ENCODE data around the gene OVAAL.
"Not testable (repeated sequence)": the region's sequence is repeated elsewhere in the genome, so short reads cannot be mapped to it uniquely, and the experiment has no call there.

OVAAL gene

DNA sequence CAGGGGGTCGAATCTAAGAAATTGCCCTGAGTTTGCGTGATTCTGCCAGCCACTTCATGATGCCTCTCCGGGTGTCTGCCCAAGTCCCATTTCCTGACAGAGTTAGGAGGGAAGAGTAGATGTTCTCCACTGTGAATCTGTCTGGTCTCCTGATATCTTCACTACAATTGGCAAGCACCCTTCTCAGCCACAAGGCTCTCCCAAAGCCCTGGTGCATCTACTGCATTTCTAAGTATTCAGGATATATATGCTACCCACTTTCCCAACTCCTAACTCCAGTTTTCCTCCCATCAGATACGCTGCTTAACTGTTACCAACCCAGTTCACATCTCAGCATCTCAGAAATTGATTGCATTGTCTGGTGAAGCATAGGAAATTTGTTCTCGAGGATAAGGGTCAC is 25.9 kb upstream of the OVAAL start:
- H3K27ac Mint-ChIP-seq: no peak overlapping the region
- peaks cover 18% of the 10 kb centered on the region for H3K27me3 Mint-ChIP-seq
- no peaks in the 10 kb centered on the region for H3K36me3 Mint-ChIP-seq (ENCODE audit: low read depth)
- H3K4me1 Mint-ChIP-seq (ENCODE audit: low read depth): no peaks in the 10 kb centered on the region
- no peaks in the 10 kb centered on the region for H3K9me3 Mint-ChIP-seq
- no peak overlapping the region for H3K4me3 Mint-ChIP-seq

DNA sequence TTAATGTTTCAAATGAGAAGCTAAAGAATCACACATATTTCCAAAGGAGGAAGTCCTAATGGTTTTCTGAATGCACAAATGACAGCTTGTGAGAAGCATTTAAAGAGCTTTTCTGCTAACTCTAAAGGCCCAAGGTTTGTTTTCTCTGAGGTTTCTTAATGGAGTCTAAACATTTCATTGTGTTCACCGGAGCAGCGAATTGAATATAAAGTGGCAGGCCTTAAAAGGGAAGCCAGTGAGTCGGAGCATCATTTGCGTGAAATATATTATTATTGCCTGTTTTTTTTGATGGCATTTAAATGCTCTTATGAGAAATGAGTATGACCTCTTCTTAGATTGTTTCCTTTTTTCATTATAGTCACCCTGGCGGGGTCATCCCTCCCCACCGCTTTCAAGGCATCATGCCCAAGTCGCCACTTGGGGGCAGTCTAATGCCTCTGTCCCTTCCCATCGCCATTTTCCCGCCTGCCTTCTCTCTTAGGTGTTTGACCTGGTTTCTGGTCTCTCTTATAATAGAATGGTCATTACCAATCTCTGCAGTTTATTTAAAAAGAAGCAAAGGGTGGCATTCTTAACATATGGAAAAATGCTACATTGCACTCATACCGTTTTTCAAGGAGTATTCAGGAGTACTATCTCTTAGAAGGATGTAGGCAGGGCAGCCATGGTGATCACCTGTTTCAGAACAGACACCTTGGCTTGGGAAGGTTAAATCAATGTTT is 25.3 kb upstream of the OVAAL start:
- Mint-ChIP-seq H3K36me3 (ENCODE audit: low read depth) (no peaks in the 10 kb centered on the region), H3K9me3 (no peaks in the 10 kb centered on the region), H3K4me3 (no peak overlapping the region), H3K27ac (no peak overlapping the region), H3K27me3 (peaks cover 18% of the 10 kb centered on the region), H3K4me1 (ENCODE audit: low read depth) (no peaks in the 10 kb centered on the region)

- peaks cover 18% of the 10 kb centered on the region for H3K27me3 Mint-ChIP-seq
- H3K9me3 Mint-ChIP-seq: no peaks in the 10 kb centered on the region
- H3K27ac Mint-ChIP-seq: no peak overlapping the region
- no peaks in the 10 kb centered on the region for H3K36me3 Mint-ChIP-seq (ENCODE audit: low read depth)
- no peaks in the 10 kb centered on the region for H3K4me1 Mint-ChIP-seq (ENCODE audit: low read depth)
- no peak overlapping the region for H3K4me3 Mint-ChIP-seq
These were observed 24.6 kb upstream of the OVAAL start for GRCh38 chr1:180534214-180534613.

- no peak overlapping the region for H3K4me3 Mint-ChIP-seq
- no peaks in the 10 kb centered on the region for H3K36me3 Mint-ChIP-seq (ENCODE audit: low read depth)
These were observed 23.3 kb upstream of the OVAAL start for GRCh38 chr1:180535418-180535999.

DNA sequence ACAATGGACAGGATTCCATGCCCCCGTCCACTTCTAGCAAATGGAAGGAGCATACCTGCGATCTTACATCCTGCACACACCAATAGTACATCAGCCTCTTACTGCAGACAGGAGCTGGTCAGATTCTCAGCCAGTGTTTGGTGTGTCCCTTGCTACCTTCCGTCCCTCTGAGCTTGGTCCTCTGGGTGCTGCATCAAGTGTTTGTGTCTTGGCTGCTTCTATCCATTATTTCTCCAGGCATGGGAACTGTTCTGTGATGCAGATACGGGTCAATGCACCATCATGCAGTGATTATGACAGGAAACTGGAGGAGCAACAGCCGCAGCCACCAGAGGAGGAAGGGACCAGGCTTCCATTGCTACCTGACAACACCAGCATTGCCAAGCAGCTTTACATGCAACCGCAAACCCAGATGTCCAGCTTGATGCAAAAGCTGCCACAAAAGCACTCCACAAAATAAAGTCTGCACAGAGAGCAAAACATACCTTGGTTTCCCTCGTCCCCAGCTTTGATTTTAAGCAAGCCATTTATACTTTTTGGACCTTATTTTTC is 21.9 kb upstream of the OVAAL start:
- Mint-ChIP-seq H3K36me3 (ENCODE audit: low read depth) (no peaks in the 10 kb centered on the region), H3K4me1 (ENCODE audit: low read depth) (no peaks in the 10 kb centered on the region), H3K9me3 (no peaks in the 10 kb centered on the region), H3K4me3 (no peak overlapping the region), H3K27ac (no peak overlapping the region), H3K27me3 (peaks cover 18% of the 10 kb centered on the region)

More at GRCh38 chr1:180535418-180535999, 23.3 kb upstream of the OVAAL start:
- no peak overlapping the region for H3K27ac Mint-ChIP-seq
- no peaks in the 10 kb centered on the region for H3K9me3 Mint-ChIP-seq
- peaks cover 18% of the 10 kb centered on the region for H3K27me3 Mint-ChIP-seq
- no peaks in the 10 kb centered on the region for H3K4me1 Mint-ChIP-seq (ENCODE audit: low read depth)

DNA sequence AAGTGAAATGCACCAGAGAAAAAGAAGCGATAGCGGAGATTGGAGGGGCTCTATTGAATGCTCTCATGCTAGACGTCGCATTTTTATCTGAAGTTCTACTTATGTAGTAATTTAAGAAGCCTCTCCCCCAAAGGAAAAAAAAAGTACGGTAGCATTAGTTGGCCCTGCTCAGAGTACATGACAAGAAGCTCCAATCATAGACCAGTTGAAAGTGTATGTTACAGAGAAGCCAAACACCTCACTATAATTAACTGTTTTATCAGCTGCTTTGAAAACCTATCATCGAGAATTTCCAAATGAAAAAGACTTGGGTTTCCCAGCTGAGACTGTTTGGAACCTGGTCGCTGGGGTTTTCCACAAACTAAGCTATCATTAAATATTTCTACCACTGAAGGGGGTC is 19.6 kb upstream of the OVAAL start:
- Mint-ChIP-seq H3K36me3 (ENCODE audit: low read depth) (no peaks in the 10 kb centered on the region), H3K4me1 (ENCODE audit: low read depth) (no peaks in the 10 kb centered on the region), H3K9me3 (no peaks in the 10 kb centered on the region), H3K27me3 (peaks cover 14% of the 10 kb centered on the region), H3K27ac (no peak overlapping the region), H3K4me3 (no peak overlapping the region)

GRCh38 chr1:180540697-180541594 is 17.8 kb upstream of the OVAAL start:
- Mint-ChIP-seq H3K9me3 (no peaks in the 10 kb centered on the region), H3K4me3 (no peak overlapping the region), H3K27ac (no peak overlapping the region), H3K27me3 (peaks cover 6% of the 10 kb centered on the region), H3K36me3 (ENCODE audit: low read depth) (no peaks in the 10 kb centered on the region), H3K4me1 (ENCODE audit: low read depth) (no peaks in the 10 kb centered on the region)

DNA sequence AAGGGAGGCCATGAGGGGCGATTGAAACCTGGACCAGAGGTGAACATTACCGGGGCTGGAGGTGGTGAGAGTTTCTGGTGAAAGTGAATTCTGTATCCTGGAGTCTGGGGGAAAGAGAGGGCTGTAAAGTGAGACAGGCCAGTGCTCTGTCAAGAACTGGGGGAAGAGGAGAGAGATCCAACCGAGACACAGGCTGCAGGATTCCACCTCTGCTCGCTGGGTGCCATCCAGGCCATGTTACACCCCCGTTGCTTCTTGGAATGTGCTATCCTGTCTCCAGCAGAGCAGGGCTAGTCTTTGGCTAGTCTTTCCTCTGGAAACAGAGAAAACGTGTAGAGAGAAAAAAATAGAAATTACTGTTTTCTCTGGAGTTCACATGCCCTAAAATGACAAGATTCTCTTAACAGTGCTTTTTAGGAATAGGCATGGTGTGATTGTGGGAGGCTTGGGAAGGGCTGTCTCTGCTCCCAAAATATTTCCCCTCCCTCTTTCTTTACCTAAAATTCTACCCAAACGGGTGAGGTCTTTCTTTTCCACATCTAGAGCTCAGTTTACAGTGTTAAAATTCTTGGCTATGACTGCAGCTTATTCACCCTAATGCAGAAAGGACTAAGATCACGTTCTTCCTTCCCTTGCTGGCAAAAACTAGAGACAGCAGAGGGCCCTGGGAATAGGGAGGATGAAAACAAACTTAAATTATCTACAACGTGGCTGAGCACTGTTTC is 16.5 kb upstream of the OVAAL start:
- H3K9me3 Mint-ChIP-seq: no peaks in the 10 kb centered on the region

DNA sequence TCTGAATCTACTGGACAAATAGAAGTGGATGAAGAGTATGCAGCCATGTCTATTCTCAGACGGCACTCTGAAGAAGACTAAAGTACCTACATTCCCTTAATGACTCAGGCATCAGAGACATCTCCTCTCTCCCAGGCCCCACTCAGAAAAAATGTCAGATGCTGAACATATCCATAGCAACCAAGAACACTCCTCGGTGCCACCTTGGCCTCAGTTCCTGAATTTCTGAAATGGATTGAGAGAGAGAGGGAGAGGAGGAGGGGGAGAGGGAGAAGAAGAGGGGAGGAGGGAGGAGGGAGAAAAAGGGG is 16.0 kb upstream of the OVAAL start:
- Mint-ChIP-seq H3K4me3 (no peak overlapping the region), H3K9me3 (no peaks in the 10 kb centered on the region), H3K36me3 (ENCODE audit: low read depth) (no peaks in the 10 kb centered on the region), H3K27me3 (no peaks in the 10 kb centered on the region), H3K4me1 (ENCODE audit: low read depth) (no peaks in the 10 kb centered on the region), H3K27ac (no peak overlapping the region)

More for the DNA sequence above, 16.5 kb upstream of the OVAAL start:
- no peaks in the 10 kb centered on the region for H3K4me1 Mint-ChIP-seq (ENCODE audit: low read depth)
- H3K27me3 Mint-ChIP-seq: peaks cover under 1% of the 10 kb centered on the region
- H3K27ac Mint-ChIP-seq: no peak overlapping the region
- H3K4me3 Mint-ChIP-seq: no peak overlapping the region
- H3K36me3 Mint-ChIP-seq (ENCODE audit: low read depth): no peaks in the 10 kb centered on the region

DNA sequence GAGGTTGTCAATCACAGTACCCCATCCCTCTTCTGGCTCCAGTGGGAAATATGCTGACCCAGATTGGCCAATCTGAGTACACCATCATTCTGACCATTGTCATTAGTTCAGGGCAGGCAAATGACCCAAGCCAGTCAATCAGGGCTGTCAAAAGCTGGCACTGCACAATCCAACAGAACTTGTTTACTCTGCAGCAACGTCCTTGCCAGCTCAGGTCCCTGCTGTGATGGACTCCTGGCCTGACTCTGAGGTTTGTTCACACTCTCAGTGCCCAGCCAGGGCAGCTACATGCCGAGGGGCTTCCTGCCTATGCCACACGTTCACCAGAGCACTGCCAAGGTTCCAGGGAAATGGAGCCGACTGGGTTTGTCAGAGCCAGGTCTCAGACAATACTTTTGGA is 14.7 kb upstream of the OVAAL start:
- H3K36me3 Mint-ChIP-seq (ENCODE audit: low read depth): no peaks in the 10 kb centered on the region
- no peaks in the 10 kb centered on the region for H3K4me1 Mint-ChIP-seq (ENCODE audit: low read depth)
- no peaks in the 10 kb centered on the region for H3K9me3 Mint-ChIP-seq
- no peak overlapping the region for H3K27ac Mint-ChIP-seq
- no peaks in the 10 kb centered on the region for H3K27me3 Mint-ChIP-seq
- H3K4me3 Mint-ChIP-seq: no peak overlapping the region

GRCh38 chr1:180545991-180546390 is 12.8 kb upstream of the OVAAL start:
- no peak overlapping the region for H3K27ac Mint-ChIP-seq
- no peaks in the 10 kb centered on the region for H3K27me3 Mint-ChIP-seq
- no peaks in the 10 kb centered on the region for H3K36me3 Mint-ChIP-seq (ENCODE audit: low read depth)
- H3K4me3 Mint-ChIP-seq: no peak overlapping the region
- H3K9me3 Mint-ChIP-seq: no peaks in the 10 kb centered on the region
- no peaks in the 10 kb centered on the region for H3K4me1 Mint-ChIP-seq (ENCODE audit: low read depth)

DNA sequence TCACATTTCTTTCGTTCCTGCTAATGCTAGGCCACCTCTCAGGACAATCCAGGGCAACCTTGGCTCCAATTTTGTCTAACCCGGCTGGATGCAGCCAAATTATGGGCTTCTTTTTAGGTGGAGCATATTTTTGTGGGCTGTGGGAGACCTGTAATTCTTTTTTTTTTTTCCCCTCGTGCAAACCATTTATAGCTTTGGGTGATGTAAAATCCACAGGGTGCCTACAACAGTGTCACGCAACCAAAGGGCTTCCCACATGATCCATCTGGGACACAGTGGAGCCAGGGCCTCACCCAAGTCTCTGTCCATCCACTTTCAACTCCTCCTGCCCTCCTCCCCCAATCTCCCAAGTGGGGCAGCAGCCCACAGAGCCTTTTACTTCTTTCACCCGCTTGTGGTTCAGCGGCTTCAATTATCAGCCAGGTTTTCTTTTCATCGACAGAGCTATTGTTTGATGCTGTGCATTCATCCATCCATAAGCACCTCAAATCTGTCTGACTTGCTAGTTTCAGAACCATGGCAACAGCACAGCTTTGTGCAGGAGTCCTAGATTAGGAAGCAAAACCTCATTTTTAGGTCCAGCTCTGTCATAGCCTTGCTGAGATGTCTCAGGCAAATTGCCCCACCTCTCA is 10.0 kb upstream of the OVAAL start:
- Mint-ChIP-seq H3K36me3 (ENCODE audit: low read depth) (no peaks in the 10 kb centered on the region), H3K9me3 (no peaks in the 10 kb centered on the region), H3K27me3 (no peaks in the 10 kb centered on the region), H3K4me3 (no peak overlapping the region), H3K4me1 (ENCODE audit: low read depth) (no peaks in the 10 kb centered on the region), H3K27ac (no peak overlapping the region)

GRCh38 chr1:180549770-180550169 is 9.0 kb upstream of the OVAAL start:
- not testable (repeated sequence) for H3K9me3 Mint-ChIP-seq; H3K4me3 Mint-ChIP-seq; H3K27me3 Mint-ChIP-seq; H3K27ac Mint-ChIP-seq; H3K4me1 Mint-ChIP-seq (ENCODE audit: low read depth); H3K36me3 Mint-ChIP-seq (ENCODE audit: low read depth)

- H3K36me3 Mint-ChIP-seq (ENCODE audit: low read depth): no peaks in the 10 kb centered on the region
- H3K27me3 Mint-ChIP-seq: no peaks in the 10 kb centered on the region
- H3K9me3 Mint-ChIP-seq: no peaks in the 10 kb centered on the region
- H3K4me1 Mint-ChIP-seq (ENCODE audit: low read depth): no peaks in the 10 kb centered on the region
- no peak overlapping the region for H3K4me3 Mint-ChIP-seq
- no peak overlapping the region for H3K27ac Mint-ChIP-seq
These were observed 8.5 kb upstream of the OVAAL start for GRCh38 chr1:180550241-180550640.

Data from stimulated activated naive CD8-positive, alpha-beta T cell treated with anti-CD3 and anti-CD28 coated beads, Interleukin-15, Interleukin-2, amounts not matched to agents 100 ng/mL and 50 ng/mL, for 24 hours (primary cell).